Thyroid gland (tissue), 4 donors: ENCODE results near the gene TAAR1. TPM values are rescaled to one million over a fixed set of nuclear protein-coding genes. Genes with fewer than 3 reads are reported as not detected.

Experiments
- DNase-seq, 2 donors: peaks; one replicate each; pipeline ENCODE4 v3.0.0-alpha.2; 2019
- H3K27ac ChIP-seq, 3 donors: fragments of 200-600 bp; sonication (generic); 1 replicate in 2 of 3; 2 replicates in 1 of 3; pipeline ENCODE4 v1.5.1; 2016 to 2019; ENCODE audit warnings: mild to moderate bottlenecking in 1 of 3, moderate library complexity in 1 of 3
- H3K27me3 ChIP-seq: fragments of 200-600 bp; sonication (generic); one replicate; pipeline ENCODE4 v1.5.1; 2019
- H3K36me3 ChIP-seq, 2 donors: fragments of 200-600 bp; sonication (generic); one replicate each; pipeline ENCODE4 v1.5.1; 2016 to 2019
- H3K4me1 ChIP-seq, 2 donors: fragments of 200-600 bp; sonication (generic); one replicate each; pipeline ENCODE4 v1.5.1; 2017 to 2019
- H3K4me3 ChIP-seq, 3 donors: fragments of 200-600 bp; sonication (generic); replicated peaks in 1 of 3; 1 replicate in 2 of 3; 2 replicates in 1 of 3; pipeline ENCODE4 v1.5.1; 2016; ENCODE audit warnings: mild to moderate bottlenecking in 1 of 3
- H3K9me3 ChIP-seq: fragments of 200-600 bp; sonication (generic); one replicate; pipeline ENCODE4 v1.5.1; 2017
- POLR2A ChIP-seq, 2 donors: fragments of 450-650 bp; IDR thresholded peaks; one replicate each; pipeline ENCODE4 v1.6.1; 2017; ENCODE audit warnings: antibody characterized with exemption in 2 of 2, mild to moderate bottlenecking in 2 of 2, moderate library complexity in 1 of 2
- WGBS, 2 donors: methylation state at CpG; one replicate each; pipeline ENCODE4 v1.1.5; 2017; 5-methylcytosine and 5-hydroxymethylcytosine counted together
- intact Hi-C: fragments of 100-400 bp; cut with DNase I; formaldehyde crosslinking; loops from one replicate; pipeline ENCODE4 v1.15.1; 2023
- total RNA-seq, 4 donors: library from RNA; depleted of rRNA; stranded (reverse); fragments of >200 nt; gene quantifications; one replicate each; pipeline ENCODE4 v1.2.3, GENCODE V29; 2016
- TF ChIP-seq, protein P1 (sequence below), 6 experiments: fragments of 200-600 bp in 3 of 6; fragments of 450-650 bp in 3 of 6; sonication (generic) in 3 of 6; IDR thresholded peaks; one replicate each; pipeline ENCODE4 v1.5.1; 2016 to 2019; ENCODE audit warnings: antibody characterized with exemption in 6 of 6, mild to moderate bottlenecking in 2 of 6, inconsistent platforms in 1 of 6, moderate library complexity in 1 of 6

Gene TAAR1
- total RNA-seq, 4 donors from 2014 or later, result not detected

DNA sequence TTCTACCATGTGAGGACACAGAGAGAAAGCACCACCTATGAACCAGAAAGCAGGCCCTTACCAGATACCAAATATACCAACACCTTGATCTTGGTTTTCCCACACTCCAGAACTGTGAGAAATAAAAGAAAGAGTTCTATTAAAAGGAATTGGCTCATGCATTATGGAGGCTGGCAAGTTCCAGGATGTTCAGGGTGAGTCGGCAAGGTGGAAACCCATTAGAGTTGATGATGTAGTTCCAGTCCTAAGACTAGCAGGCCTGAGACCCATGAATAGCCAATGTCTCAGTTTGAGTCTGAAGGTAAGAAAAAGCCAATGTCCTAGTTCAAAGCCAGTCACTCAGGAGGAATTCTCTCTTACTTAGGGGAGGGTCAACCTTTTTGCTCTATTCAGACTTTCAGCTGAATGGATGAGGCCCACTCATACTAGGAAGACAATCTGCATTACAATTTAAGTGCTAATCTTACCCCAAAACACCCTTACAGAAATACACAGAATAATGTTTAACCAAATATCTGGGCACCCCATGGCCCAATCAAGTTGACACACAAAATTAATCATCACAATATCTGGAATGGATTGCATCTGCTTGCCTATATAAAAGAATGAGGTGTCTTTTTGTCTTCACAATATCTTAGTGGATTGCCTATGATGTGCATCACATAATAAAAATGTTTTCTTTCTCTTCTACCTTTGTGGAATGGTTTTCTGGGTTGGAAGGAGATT, 5.5 kb upstream of the TAAR1 start:
- Histone ChIP-seq H3K4me1 (no peaks in the 10 kb centered on the region), H3K4me3 (no peak overlapping the region), H3K27me3 (no peaks in the 10 kb centered on the region), H3K9me3 (no peaks in the 10 kb centered on the region), H3K36me3 (no peaks in the 10 kb centered on the region), H3K27ac (no peak overlapping the region)
- WGBS, 2 donors, result 96 to 100% methylated on average over 1 of the region's 1 CpG
- DNase-seq, result no peak
- intact Hi-C loops, result no loop called here
- no peak for TF ChIP-seq POLR2A (IDR thresholded peaks at IDR 0.05)
- TF ChIP-seq, protein P1, sequence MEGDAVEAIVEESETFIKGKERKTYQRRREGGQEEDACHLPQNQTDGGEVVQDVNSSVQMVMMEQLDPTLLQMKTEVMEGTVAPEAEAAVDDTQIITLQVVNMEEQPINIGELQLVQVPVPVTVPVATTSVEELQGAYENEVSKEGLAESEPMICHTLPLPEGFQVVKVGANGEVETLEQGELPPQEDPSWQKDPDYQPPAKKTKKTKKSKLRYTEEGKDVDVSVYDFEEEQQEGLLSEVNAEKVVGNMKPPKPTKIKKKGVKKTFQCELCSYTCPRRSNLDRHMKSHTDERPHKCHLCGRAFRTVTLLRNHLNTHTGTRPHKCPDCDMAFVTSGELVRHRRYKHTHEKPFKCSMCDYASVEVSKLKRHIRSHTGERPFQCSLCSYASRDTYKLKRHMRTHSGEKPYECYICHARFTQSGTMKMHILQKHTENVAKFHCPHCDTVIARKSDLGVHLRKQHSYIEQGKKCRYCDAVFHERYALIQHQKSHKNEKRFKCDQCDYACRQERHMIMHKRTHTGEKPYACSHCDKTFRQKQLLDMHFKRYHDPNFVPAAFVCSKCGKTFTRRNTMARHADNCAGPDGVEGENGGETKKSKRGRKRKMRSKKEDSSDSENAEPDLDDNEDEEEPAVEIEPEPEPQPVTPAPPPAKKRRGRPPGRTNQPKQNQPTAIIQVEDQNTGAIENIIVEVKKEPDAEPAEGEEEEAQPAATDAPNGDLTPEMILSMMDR (IDR thresholded peaks at IDR 0.05), result no peak

DNA sequence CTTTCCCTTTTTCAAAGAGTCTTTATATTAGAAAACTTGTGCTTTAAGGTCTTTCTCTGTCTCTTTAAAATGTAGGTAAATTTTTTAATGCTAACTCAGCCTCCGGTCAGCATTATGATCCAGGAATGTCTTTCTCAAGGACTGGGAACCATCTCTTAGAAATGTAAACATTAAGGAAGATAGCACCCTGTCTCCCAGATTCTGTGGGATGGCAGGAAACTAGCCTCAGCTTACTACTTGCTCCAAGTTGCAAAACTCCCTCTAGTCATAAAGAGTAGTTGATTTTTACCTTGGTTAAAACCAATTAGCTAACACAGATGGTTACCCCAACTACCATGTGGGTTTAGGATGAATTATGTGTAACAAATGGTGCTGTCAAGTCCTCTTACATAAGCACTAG, 4.7 kb upstream of the TAAR1 start:
- intact Hi-C loops, result no loop called here
- 84 to 89% methylated on average over 1 of the region's 1 CpG for WGBS, 2 donors
- TF ChIP-seq, protein P1 (IDR thresholded peaks at IDR 0.05), result no peak
- no peak for TF ChIP-seq POLR2A (IDR thresholded peaks at IDR 0.05)
- Histone ChIP-seq H3K4me3 (no peak overlapping the region), H3K27ac (no peak overlapping the region), H3K9me3 (no peaks in the 10 kb centered on the region), H3K36me3 (no peaks in the 10 kb centered on the region), H3K27me3 (no peaks in the 10 kb centered on the region), H3K4me1 (no peaks in the 10 kb centered on the region)
- no peak for DNase-seq

DNA sequence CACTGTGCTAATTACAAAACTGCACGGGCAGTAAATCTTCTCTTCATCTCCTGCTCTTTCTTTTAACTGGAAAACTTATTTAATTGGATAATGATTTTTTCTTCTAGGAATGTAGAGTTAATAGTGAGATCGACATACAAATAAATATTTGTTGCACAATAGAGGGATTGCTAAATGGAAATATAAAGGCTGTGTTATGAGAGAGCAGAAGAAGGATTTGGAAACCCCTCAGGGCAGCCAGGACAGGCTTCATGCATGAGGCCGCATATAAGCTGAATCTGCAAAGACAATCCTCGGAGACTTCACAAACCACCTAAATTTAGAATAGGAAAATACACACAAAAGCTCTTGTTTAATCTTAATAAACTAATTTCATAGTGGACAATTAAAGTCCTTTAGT, 2.9 kb upstream of the TAAR1 start:
- H3K9me3 ChIP-seq, result no peaks in the 10 kb centered on the region
- H3K36me3 ChIP-seq, result no peaks in the 10 kb centered on the region
- WGBS, 2 donors, result 88 to 89% methylated on average over 4 of the region's 4 CpGs
- H3K4me3 ChIP-seq, result no peak overlapping the region
- no peaks in the 10 kb centered on the region for H3K4me1 ChIP-seq
- no peaks in the 10 kb centered on the region for H3K27me3 ChIP-seq
- no peak for TF ChIP-seq POLR2A (IDR thresholded peaks at IDR 0.05)
- TF ChIP-seq, protein P1 (IDR thresholded peaks at IDR 0.05), result no peak
- intact Hi-C loops, result no loop called here
- DNase-seq, result no peak
- no peak overlapping the region for H3K27ac ChIP-seq

DNA sequence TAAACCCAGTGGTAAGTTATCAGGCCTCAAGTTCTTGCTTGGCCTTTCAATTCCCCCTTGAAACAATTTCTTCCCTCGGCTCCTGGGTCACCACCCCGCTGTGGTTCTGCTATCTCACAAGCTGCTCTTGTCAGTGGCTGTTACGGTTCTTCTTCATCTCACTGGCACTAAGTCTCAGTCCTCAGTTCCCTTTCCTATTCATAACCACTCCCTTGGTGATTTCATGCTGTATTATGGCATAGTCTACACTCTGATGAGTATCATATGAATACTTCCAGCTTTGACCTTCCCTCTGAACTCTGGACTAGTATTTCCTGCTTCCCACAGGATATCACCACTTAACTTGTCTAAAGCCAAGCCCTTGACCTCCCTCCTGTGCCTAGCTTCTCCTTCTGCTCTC, 7.9 kb downstream of the TAAR1 start:
- H3K9me3 ChIP-seq, result no peaks in the 10 kb centered on the region
- H3K27ac ChIP-seq, result no peak overlapping the region
- intact Hi-C loops, result no loop called here
- WGBS, 2 donors, result 84 to 87% methylated on average over 3 of the region's 3 CpGs
- DNase-seq, result no peak
- TF ChIP-seq, protein P1 (IDR thresholded peaks at IDR 0.05), result no peak
- no peak for TF ChIP-seq POLR2A (IDR thresholded peaks at IDR 0.05)
- H3K27me3 ChIP-seq, result no peaks in the 10 kb centered on the region
- no peaks in the 10 kb centered on the region for H3K4me1 ChIP-seq
- H3K4me3 ChIP-seq, result no peak overlapping the region
- H3K36me3 ChIP-seq, result no peaks in the 10 kb centered on the region

DNA sequence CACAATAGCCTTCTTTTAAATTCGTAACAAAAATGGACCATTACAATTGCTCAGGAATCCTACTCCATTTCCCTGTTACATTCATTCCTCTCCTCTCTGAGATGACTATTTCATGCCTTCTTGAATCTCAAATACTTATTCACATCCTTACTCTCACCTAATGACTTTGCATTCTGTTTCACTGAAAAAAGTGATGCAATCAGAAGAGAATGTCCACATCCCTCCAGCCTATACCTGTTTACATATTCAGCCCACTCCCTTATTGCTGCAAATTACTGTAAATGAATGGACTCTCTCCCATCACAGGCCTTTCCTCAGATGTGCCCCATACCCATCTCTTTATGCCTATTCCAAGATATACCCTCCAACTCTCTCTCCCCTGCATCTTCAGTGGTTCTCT, 8.6 kb downstream of the TAAR1 start:
- intact Hi-C loops, result no loop called here
- no peaks in the 10 kb centered on the region for H3K9me3 ChIP-seq
- TF ChIP-seq, protein P1 (IDR thresholded peaks at IDR 0.05), result no peak
- no peak for TF ChIP-seq POLR2A (IDR thresholded peaks at IDR 0.05)
- WGBS, 2 donors, result 73 to 85% methylated on average over 1 of the region's 1 CpG
- no peak overlapping the region for H3K27ac ChIP-seq
- H3K36me3 ChIP-seq, result no peaks in the 10 kb centered on the region
- DNase-seq, result no peak
- H3K4me1 ChIP-seq, result no peaks in the 10 kb centered on the region
- no peaks in the 10 kb centered on the region for H3K27me3 ChIP-seq
- H3K4me3 ChIP-seq, result no peak overlapping the region
